SU-DHL-6 (cell line): ENCODE data around the gene ARNT2.

ENCODE experiments used
- H2AFZ ChIP-seq: fragments of 200-600 bp; sonication (generic); 2 replicates; pipeline ENCODE4 v1.6.1; 2014; ENCODE audit warnings: low read depth, mild to moderate bottlenecking, moderate library complexity, mixed read lengths, antibody characterized with exemption, low read length; ENCODE audit not compliant: severe bottlenecking
- H3F3A ChIP-seq: fragments of 200-600 bp; shearing (Covaris generic); 2 replicates; pipeline ENCODE4 v1.6.0; 2016; ENCODE audit warnings: antibody characterized with exemption, mild to moderate bottlenecking; ENCODE audit not compliant: insufficient read depth
- H3K27ac ChIP-seq: fragments of 200-600 bp; sonication (generic); 2 replicates; pipeline ENCODE4 v1.5.1; 2016; ENCODE audit warnings: low read depth, mild to moderate bottlenecking, low read length, moderate library complexity, mixed read lengths
- H3K27me3 ChIP-seq: fragments of 200-600 bp; sonication (generic), shearing (Covaris generic); 2 replicates; pipeline ENCODE4 v1.6.0; 2014; ENCODE audit warnings: mild to moderate bottlenecking, low read length
- H3K36me3 ChIP-seq: fragments of 200-600 bp; sonication (generic); 2 replicates; pipeline ENCODE4 v1.6.1; 2014; ENCODE audit warnings: mild to moderate bottlenecking, low read length, mixed read lengths
- H3K4me2 ChIP-seq: fragments of 300-600, 200-600 bp; shearing (Covaris generic), sonication (generic); 2 replicates; pipeline ENCODE4 v1.6.0; 2014; ENCODE audit warnings: low read length, low read depth, mild to moderate bottlenecking; ENCODE audit not compliant: poor library complexity, severe bottlenecking
- H3K4me3 ChIP-seq: fragments of 200-600 bp; sonication (generic); 2 replicates; pipeline ENCODE4 v1.5.1; 2014; ENCODE audit warnings: antibody characterized with exemption, low read length, mild to moderate bottlenecking, mixed read lengths; ENCODE audit not compliant: insufficient read depth, poor library complexity, severe bottlenecking
- H3K79me2 ChIP-seq: fragments of 200-600 bp; sonication (generic); 2 replicates; pipeline ENCODE4 v1.6.1; 2014; ENCODE audit warnings: mild to moderate bottlenecking, low read length, moderate library complexity; ENCODE audit not compliant: insufficient read depth
- H3K9ac ChIP-seq: fragments of 200-600 bp; sonication (generic); 2 replicates; pipeline ENCODE4 v1.7.0; 2014; ENCODE audit warnings: mild to moderate bottlenecking, low read length
- H3K9me2 ChIP-seq: fragments of 200-600 bp; sonication (generic); replicated peaks from 2 replicates; pipeline ENCODE4 v1.6.1; 2014; ENCODE audit warnings: low read length; ENCODE audit not compliant: insufficient read depth
- H3K9me3 ChIP-seq: fragments of 200-600 bp; sonication (generic); 2 replicates; pipeline ENCODE4 v1.6.1; 2014; ENCODE audit warnings: low read length, mixed read lengths; ENCODE audit not compliant: insufficient read depth
- H4K20me1 ChIP-seq: fragments of 200-600 bp; sonication (generic); 2 replicates; pipeline ENCODE4 v1.6.1; 2014; ENCODE audit warnings: low read depth, mild to moderate bottlenecking, antibody characterized with exemption, low read length, moderate library complexity, mixed read lengths
- EZH2phosphoT487 ChIP-seq: fragments of 200-600 bp; sonication (generic), shearing (Covaris generic); conservative IDR thresholded peaks from 2 replicates; pipeline ENCODE4 v1.6.1; 2018; ENCODE audit warnings: mild to moderate bottlenecking, antibody characterized with exemption, low read length, moderate library complexity, mixed read lengths
- TF ChIP-seq, protein P1 (sequence below): fragments of 200-600 bp; sonication (generic); IDR thresholded peaks from one replicate; pipeline ENCODE4 v1.5.1; 2017; ENCODE audit warnings: antibody characterized with exemption, mild to moderate bottlenecking, low read length, moderate library complexity; ENCODE audit not compliant: insufficient read depth, poor library complexity, severe bottlenecking

ARNT2 gene

DNA sequence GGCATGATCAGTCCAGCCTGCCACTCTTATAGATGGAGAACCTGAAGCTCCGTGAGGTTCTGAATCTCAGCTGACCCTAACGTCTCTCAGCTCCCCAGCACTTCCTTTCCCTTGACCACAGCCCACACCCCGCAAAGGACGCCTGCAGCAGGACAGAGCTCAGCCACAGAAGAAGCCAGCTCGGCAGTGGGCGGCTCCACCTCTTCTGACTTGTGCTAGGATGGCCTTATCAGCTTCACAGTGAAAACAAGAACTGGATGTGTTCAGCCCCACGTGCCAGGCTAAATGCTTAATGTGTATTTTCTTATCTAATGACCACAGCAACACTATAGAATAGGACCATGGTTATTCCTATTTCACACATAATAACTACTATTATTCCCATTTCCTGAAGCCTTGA, 127.6 kb downstream of the ARNT2 start:
- Histone ChIP-seq H3K4me2 (no peak overlapping the region), H3K27ac (no peak overlapping the region), H4K20me1 (no peaks in the 10 kb centered on the region), H3K36me3 (no peaks in the 10 kb centered on the region), H3K9me2 (no peaks in the 10 kb centered on the region), H2AFZ (no peak overlapping the region), H3K79me2 (no peaks in the 10 kb centered on the region), H3K4me3 (no peak overlapping the region), H3K9me3 (no peaks in the 10 kb centered on the region), H3K9ac (no peak overlapping the region), H3K27me3 (0 out of 2 replicates have a peak, but pooled peaks cover 3% of the 10 kb centered on the region), H3F3A (no peaks in the 10 kb centered on the region)
- TF ChIP-seq, protein P1, sequence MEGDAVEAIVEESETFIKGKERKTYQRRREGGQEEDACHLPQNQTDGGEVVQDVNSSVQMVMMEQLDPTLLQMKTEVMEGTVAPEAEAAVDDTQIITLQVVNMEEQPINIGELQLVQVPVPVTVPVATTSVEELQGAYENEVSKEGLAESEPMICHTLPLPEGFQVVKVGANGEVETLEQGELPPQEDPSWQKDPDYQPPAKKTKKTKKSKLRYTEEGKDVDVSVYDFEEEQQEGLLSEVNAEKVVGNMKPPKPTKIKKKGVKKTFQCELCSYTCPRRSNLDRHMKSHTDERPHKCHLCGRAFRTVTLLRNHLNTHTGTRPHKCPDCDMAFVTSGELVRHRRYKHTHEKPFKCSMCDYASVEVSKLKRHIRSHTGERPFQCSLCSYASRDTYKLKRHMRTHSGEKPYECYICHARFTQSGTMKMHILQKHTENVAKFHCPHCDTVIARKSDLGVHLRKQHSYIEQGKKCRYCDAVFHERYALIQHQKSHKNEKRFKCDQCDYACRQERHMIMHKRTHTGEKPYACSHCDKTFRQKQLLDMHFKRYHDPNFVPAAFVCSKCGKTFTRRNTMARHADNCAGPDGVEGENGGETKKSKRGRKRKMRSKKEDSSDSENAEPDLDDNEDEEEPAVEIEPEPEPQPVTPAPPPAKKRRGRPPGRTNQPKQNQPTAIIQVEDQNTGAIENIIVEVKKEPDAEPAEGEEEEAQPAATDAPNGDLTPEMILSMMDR = no peak
- TF ChIP-seq EZH2phosphoT487 = no peak

DNA sequence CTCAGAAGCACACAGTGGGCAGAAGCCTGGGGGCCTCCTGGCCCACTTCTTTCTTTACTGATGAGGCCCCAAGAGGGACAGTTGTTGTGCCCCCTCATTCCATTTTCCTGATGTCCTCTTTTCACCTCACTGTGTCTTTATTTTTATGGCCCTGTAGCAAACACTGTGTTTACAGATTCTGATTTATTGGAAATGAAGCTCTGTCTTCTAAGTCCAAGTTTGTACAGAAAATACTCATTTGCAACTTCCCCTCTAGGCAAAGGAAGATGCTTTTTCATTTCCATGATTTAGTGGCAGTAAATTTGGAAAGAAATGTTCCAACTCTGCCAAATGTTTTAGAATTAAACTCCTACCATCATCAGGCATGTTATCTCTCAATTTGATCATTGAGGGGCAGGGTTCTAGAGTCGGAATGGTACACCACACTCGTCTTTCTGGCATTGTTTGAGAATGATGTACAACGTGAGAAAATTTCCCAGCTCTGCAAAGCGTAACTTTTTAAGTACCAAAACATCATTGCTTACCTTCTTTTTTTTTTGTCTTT, 129.7 kb downstream of the ARNT2 start:
- TF ChIP-seq, protein P1 = no peak
- no peak for TF ChIP-seq EZH2phosphoT487
- Histone ChIP-seq H3F3A (no peaks in the 10 kb centered on the region), H3K27me3 (0 out of 2 replicates have a peak, but pooled peaks cover 3% of the 10 kb centered on the region), H3K4me3 (no peak overlapping the region), H3K9me2 (no peaks in the 10 kb centered on the region), H4K20me1 (no peaks in the 10 kb centered on the region), H3K9me3 (no peaks in the 10 kb centered on the region), H3K27ac (no peak overlapping the region), H3K79me2 (no peaks in the 10 kb centered on the region), H3K4me2 (no peak overlapping the region), H3K9ac (no peak overlapping the region), H3K36me3 (no peaks in the 10 kb centered on the region), H2AFZ (no peak overlapping the region)

DNA sequence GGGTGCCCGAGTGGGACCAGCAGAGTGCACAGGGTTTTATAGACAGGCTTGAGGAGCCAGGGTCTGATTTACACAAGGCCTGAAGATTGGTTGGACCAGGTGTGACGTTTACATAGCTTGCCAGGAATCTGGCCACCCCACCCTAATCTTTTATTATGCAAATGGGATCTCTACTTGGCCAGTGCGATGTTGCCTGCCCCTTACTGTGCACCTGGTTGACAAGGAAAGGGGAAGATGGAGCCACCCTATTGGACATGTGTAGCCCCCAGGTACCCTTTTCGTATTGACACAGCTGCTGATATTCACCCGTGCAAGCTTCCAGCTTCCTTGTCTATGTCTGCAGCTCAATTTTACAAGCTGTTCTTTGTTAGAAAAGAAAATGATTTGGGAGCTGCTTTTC, 132.0 kb downstream of the ARNT2 start:
- Histone ChIP-seq H3K79me2 (no peaks in the 10 kb centered on the region), H3K27me3 (0 out of 2 replicates have a peak, but pooled peaks cover 3% of the 10 kb centered on the region), H3F3A (no peaks in the 10 kb centered on the region), H3K36me3 (no peaks in the 10 kb centered on the region), H3K4me2 (no peak overlapping the region), H2AFZ (no peak overlapping the region), H3K4me3 (no peak overlapping the region), H3K9ac (no peak overlapping the region), H3K9me3 (no peaks in the 10 kb centered on the region), H3K27ac (no peak overlapping the region), H4K20me1 (no peaks in the 10 kb centered on the region), H3K9me2 (no peaks in the 10 kb centered on the region)
- TF ChIP-seq, protein P1 = no peak
- TF ChIP-seq EZH2phosphoT487 = no peak
